Stomach smooth muscle (tissue), 2 donors: ENCODE data around the gene CLCN4.

Experiments
- H3K27ac ChIP-seq: one replicate; pipeline ENCODE4 v1.7.0; 2013; ENCODE audit warnings: mild to moderate bottlenecking, low read length, inconsistent platforms
- H3K27me3 ChIP-seq, 2 donors: one replicate each; pipeline ENCODE4 v1.7.0; 2013; ENCODE audit warnings: low read length in 2 of 2; ENCODE audit not compliant: insufficient read depth in 2 of 2, control insufficient read depth in 1 of 2
- H3K36me3 ChIP-seq, 2 donors: one replicate each; pipeline ENCODE4 v1.7.0; 2013; ENCODE audit warnings: low read length in 2 of 2; ENCODE audit not compliant: control insufficient read depth in 2 of 2, insufficient read depth in 2 of 2
- H3K4me1 ChIP-seq: one replicate; pipeline ENCODE4 v1.7.0; 2013; ENCODE audit warnings: low read length; ENCODE audit not compliant: control insufficient read depth, insufficient read depth
- H3K4me3 ChIP-seq, 2 donors: one replicate each; pipeline ENCODE4 v1.7.0; 2013; ENCODE audit warnings: low read length in 2 of 2
- H3K9ac ChIP-seq, 2 donors: one replicate each; pipeline ENCODE4 v1.7.0; 2013; ENCODE audit warnings: low read length in 2 of 2, mild to moderate bottlenecking in 1 of 2
- H3K9me3 ChIP-seq, 2 donors: one replicate each; pipeline ENCODE4 v1.7.0; 2013; ENCODE audit warnings: low read length in 2 of 2; ENCODE audit not compliant: control insufficient read depth in 2 of 2
- donor health status: healthy.
- donor health status: Pancreatic carcinoma.

Gene CLCN4

DNA sequence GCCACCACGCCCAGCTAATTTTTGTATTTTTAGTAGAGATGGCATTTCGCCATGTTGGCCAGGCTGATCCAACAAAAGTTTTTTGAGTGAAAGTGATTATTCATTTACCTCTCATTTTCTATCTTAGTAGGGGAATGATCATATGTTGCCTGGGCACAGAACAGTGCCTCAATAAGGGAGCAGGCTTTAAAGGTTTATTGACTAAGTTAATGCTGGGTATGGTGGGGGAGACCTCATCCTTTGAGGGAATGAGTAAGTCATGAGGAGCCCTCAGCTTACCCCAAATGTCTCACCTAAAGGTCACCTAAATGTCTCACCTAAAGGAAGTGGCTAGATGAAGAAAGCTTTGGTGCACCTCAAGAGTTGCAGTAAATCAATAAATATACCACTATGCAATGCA is 109.0 kb downstream of the CLCN4 start:
- H3K9ac ChIP-seq: no peak overlapping the region
- H3K4me3 ChIP-seq: no peak overlapping the region
- H3K27ac ChIP-seq: no peak overlapping the region
- no peaks in the 10 kb centered on the region for H3K4me1 ChIP-seq
- H3K36me3 ChIP-seq: no peaks in the 10 kb centered on the region
- H3K9me3 ChIP-seq: peaks cover 0 to 14% of the 10 kb centered on the region in 2 donors
- H3K27me3 ChIP-seq: no peaks in the 10 kb centered on the region

DNA sequence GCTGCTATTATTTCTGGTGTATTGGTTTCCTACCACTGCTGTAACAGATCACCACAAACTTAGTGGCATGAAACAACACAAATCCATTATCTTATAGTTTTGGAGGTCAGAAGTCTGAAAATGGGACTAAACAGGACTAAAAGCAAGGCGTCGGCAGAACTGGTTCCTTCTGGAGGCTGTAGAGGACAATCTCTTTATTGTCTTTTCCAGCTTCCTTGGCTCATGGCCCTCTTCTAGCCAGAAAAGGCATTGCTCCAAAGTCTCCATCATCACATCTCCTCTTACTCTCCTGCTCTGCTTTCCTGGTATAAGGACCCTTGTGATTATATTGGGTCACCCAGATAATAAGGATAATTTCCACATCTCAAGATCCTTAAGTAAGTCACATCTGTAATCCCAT is 121.9 kb downstream of the CLCN4 start:
- Histone ChIP-seq H3K27ac (no peak overlapping the region), H3K27me3 (peaks cover 0 to 2% of the 10 kb centered on the region in 2 donors), H3K4me3 (no peak overlapping the region), H3K9me3 (no peaks in the 10 kb centered on the region), H3K9ac (no peak overlapping the region), H3K36me3 (no peaks in the 10 kb centered on the region), H3K4me1 (no peaks in the 10 kb centered on the region)

DNA sequence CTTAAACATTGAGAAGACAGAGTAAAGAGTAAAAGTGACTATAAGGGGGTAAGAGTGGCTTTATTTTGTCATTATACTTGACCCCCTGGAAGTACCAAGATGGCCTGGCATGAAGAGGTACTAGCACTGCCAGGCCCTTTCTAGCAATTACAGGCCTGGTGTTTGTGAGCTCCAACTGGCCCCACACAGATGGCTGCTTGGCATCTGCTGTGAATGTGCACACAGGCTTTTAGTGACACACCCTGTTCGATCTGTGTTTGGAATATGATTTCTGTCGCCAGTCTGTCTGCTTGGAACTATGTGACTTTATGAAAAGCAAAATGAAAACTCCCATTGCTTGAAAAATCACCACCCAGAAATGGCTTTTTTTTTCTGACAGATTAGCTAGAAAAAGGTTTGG is 123.3 kb downstream of the CLCN4 start:
- Histone ChIP-seq H3K27me3 (peaks cover 0 to 2% of the 10 kb centered on the region in 2 donors), H3K9ac (no peak overlapping the region), H3K4me3 (no peak overlapping the region)

GRCh38 chrX:10282490-10282889 is 125.7 kb downstream of the CLCN4 start:
- no peak overlapping the region for H3K9ac ChIP-seq
- no peak overlapping the region for H3K27ac ChIP-seq
- no peaks in the 10 kb centered on the region for H3K27me3 ChIP-seq
- no peaks in the 10 kb centered on the region for H3K9me3 ChIP-seq
- no peaks in the 10 kb centered on the region for H3K36me3 ChIP-seq
- no peaks in the 10 kb centered on the region for H3K4me1 ChIP-seq
- H3K4me3 ChIP-seq: no peak overlapping the region

More for the DNA sequence above, 123.3 kb downstream of the CLCN4 start:
- H3K27ac ChIP-seq: no peak overlapping the region
- no peaks in the 10 kb centered on the region for H3K36me3 ChIP-seq
- no peaks in the 10 kb centered on the region for H3K4me1 ChIP-seq
- no peaks in the 10 kb centered on the region for H3K9me3 ChIP-seq

DNA sequence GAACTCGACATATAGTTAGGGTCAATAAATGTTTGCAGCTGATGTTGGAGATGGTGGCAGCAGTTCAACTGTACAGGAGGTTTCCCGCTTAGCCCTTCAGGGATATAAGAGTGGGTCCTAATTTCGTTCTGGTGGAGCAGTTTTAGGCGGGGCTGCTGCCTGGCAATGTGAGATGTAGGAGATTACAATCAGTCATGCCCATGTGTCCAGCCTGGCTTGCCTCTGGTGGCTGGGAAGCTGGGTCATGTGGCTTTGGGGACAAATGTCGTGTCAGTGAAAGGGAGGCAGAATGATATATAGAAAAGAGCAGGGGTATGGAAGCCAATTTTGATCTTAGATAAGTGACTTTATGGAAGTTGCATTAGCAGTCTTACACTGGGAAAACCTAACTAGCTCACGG is 129.4 kb downstream of the CLCN4 start:
- Histone ChIP-seq H3K4me1 (no peaks in the 10 kb centered on the region), H3K9ac (no peak overlapping the region), H3K27me3 (no peaks in the 10 kb centered on the region), H3K4me3 (no peak overlapping the region), H3K36me3 (no peaks in the 10 kb centered on the region), H3K9me3 (peaks cover 0 to 3% of the 10 kb centered on the region in 2 donors), H3K27ac (no peak overlapping the region)
